Ammon's horn (tissue), 1 donor: Measurements from ENCODE around the gene IMMP1L.

Experiments used
- DNase-seq: peaks from one replicate; pipeline ENCODE4 v3.0.0-alpha.2; 2016; ENCODE audit warnings: low spot score

The IMMP1L gene

GRCh38 chr11:31397239-31397834 is 112.1 kb downstream of the IMMP1L start:
- no peak for DNase-seq

DNA sequence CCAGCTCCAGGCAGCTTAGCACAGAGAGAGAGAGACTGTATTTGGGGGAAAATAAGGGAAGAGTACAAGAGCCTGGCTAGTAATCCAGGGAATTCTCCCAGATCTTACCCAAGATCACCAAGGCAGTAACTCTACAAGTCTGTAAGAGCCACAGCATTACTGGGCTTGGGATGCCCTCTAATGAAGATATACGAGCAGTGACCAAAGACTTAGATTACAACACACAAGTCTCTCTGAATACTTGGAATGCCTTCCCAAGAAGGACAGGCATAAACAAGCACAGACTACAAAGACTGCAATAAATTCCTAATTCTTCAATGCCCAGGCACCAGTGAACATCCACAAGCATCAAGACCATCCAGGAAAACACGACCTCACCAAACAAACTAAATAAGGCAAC is 122.0 kb downstream of the IMMP1L start:
- DNase-seq = no peak

DNA sequence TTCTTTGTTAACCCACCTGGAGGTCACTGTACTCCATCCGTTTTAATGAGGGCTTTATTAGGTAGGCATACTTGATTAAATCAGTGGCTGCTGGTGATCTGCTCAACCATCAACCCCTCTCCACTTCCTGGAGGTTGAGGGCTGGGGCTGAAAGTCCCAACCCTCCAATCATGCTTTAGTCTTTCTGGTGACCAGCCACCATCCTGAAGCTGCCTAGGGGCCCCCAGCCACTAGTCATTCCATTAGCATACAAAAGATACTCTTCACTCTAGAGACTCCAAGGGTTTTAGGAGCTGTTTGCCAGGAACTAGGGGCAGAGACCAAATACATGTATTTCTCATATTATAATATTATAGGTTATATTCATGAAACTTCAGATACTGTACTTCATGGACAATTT is 126.3 kb downstream of the IMMP1L start:
- DNase-seq = no peak
